SJCRH30 (cell line): ENCODE data around the gene CELSR2. TPM values are rescaled to one million over a fixed set of nuclear protein-coding genes. Genes with fewer than 3 reads are reported as not detected.
"Not testable (repeated sequence)": the region's sequence is repeated elsewhere in the genome, so short reads cannot be mapped to it uniquely, and the experiment has no call there.

ENCODE experiments used
- DNase-seq, 2 experiments: peaks; one replicate each; pipeline ENCODE4 v3.0.0-alpha.2; 2015 to 2020
- H3K27ac ChIP-seq: fragments of 250-450 bp; sonication (Bioruptor Pico); 2 replicates; pipeline ENCODE4 v1.5.1; 2020; ENCODE audit warnings: mild to moderate bottlenecking, moderate library complexity
- H3K27me3 ChIP-seq: fragments of 250-450 bp; sonication (Bioruptor Pico); 2 replicates; pipeline ENCODE4 v1.5.1; 2020; ENCODE audit warnings: mild to moderate bottlenecking, moderate library complexity
- H3K36me3 ChIP-seq: fragments of 250-450 bp; sonication (Bioruptor Pico); 2 replicates; pipeline ENCODE4 v1.5.1; 2020; ENCODE audit warnings: mild to moderate bottlenecking, moderate library complexity
- H3K4me1 ChIP-seq: fragments of 250-450 bp; sonication (Bioruptor Pico); 2 replicates; pipeline ENCODE4 v1.5.1; 2020; ENCODE audit warnings: mild to moderate bottlenecking, moderate library complexity
- H3K4me3 ChIP-seq: fragments of 250-450 bp; sonication (Bioruptor Pico); 2 replicates; pipeline ENCODE4 v1.5.1; 2020; ENCODE audit warnings: mild to moderate bottlenecking, moderate library complexity
- H3K9me3 ChIP-seq: fragments of 250-450 bp; sonication (Bioruptor Pico); replicated peaks from 2 replicates; pipeline ENCODE4 v1.5.1; 2020; ENCODE audit warnings: mild to moderate bottlenecking, moderate library complexity
- total RNA-seq: library from RNA; depleted of rRNA; stranded (reverse); fragments of >200 nt; shearing (Covaris generic); gene quantifications from 2 replicates; pipeline ENCODE4 v1.2.3, GENCODE V29; 2014

The CELSR2 gene
- total RNA-seq, 1 experiment from 2014 or later, result 4.0 TPM

- no peak for DNase-seq
- Histone ChIP-seq H3K27me3 (no peaks in the 10 kb centered on the region), H3K36me3 (0 out of 2 replicates have a peak, but pooled peaks cover 3% of the 10 kb centered on the region), H3K27ac (peak overlapping the region; percentile 77), H3K4me3 (peak overlapping the region; percentile 70), H3K4me1 (peaks cover 8% of the 10 kb centered on the region), H3K9me3 (no peaks in the 10 kb centered on the region)
Observed at GRCh38 chr1:109283748-109284600, 34.6 kb downstream of the CELSR2 start.

- not testable (repeated sequence) for DNase-seq, H3K9me3 ChIP-seq, H3K4me1 ChIP-seq, H3K4me3 ChIP-seq, H3K27me3 ChIP-seq, H3K27ac ChIP-seq, H3K36me3 ChIP-seq
Observed at GRCh38 chr1:109286762-109287161, 37.4 kb downstream of the CELSR2 start.

- H3K4me1 ChIP-seq, result no peaks in the 10 kb centered on the region
- H3K36me3 ChIP-seq, result no peaks in the 10 kb centered on the region
- no peak for DNase-seq
- no peaks in the 10 kb centered on the region for H3K9me3 ChIP-seq
- no peak overlapping the region for H3K27ac ChIP-seq
- no peaks in the 10 kb centered on the region for H3K27me3 ChIP-seq
- no peak overlapping the region for H3K4me3 ChIP-seq
Observed at GRCh38 chr1:109290137-109290536, 40.8 kb downstream of the CELSR2 start.

GRCh38 chr1:109290998-109291397 is 41.7 kb downstream of the CELSR2 start:
- no peak for DNase-seq

DNA sequence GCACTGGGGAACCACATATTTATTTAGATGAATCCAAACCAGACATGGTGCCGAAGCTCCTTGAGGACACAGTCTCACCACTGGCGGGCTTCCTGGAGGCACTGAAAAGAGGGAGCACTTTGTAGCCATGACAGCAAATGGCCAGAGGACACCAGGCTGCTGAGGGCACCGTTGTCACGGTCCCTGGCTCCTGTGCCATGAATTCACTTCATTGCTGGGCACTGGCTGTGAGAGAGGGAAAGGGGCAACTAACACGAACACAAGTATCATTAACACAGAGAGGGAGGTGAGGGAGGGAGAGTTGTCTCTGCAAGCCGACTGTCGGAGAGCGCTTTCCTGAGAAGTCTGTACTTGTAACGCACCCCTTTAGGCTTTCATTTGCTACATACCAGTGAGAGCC is 43.0 kb downstream of the CELSR2 start:
- Histone ChIP-seq H3K36me3 (no peaks in the 10 kb centered on the region), H3K27ac (no peak overlapping the region), H3K4me1 (peaks cover 12% of the 10 kb centered on the region), H3K27me3 (no peaks in the 10 kb centered on the region), H3K9me3 (no peaks in the 10 kb centered on the region), H3K4me3 (no peak overlapping the region)
- DNase-seq, result no peak

More at GRCh38 chr1:109290998-109291397, 41.7 kb downstream of the CELSR2 start:
- no peaks in the 10 kb centered on the region for H3K27me3 ChIP-seq
- no peak overlapping the region for H3K27ac ChIP-seq
- H3K4me3 ChIP-seq, result no peak overlapping the region
- no peaks in the 10 kb centered on the region for H3K9me3 ChIP-seq
- no peaks in the 10 kb centered on the region for H3K36me3 ChIP-seq
- 0 out of 2 replicates have a peak, but pooled peaks cover 2% of the 10 kb centered on the region for H3K4me1 ChIP-seq

GRCh38 chr1:109293026-109293425 is 43.7 kb downstream of the CELSR2 start:
- no peaks in the 10 kb centered on the region for H3K9me3 ChIP-seq
- H3K27ac ChIP-seq, result no peak overlapping the region
- H3K4me3 ChIP-seq, result no peak overlapping the region
- H3K4me1 ChIP-seq, result peaks cover 18% of the 10 kb centered on the region
- H3K27me3 ChIP-seq, result no peaks in the 10 kb centered on the region
- no peaks in the 10 kb centered on the region for H3K36me3 ChIP-seq
- DNase-seq, result no peak

DNA sequence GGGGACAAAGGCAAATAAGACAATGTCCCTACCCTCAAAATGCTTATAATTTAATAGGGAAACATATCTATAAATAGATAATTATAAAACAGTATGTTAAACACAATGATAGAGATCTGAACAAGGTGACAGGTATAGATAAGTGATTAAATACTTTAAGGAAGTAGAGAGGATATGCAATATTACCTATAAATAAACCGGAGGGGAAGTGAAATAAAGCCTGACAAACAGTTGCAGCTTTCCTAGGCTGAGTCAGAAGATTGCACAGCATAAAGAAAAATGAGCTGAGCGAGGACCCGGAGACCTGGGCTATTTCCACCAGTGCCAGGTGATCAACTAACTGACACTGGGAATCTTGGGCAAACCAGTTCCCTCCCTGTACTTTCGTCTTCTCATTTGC is 45.1 kb downstream of the CELSR2 start:
- H3K36me3 ChIP-seq, result no peaks in the 10 kb centered on the region
- H3K27ac ChIP-seq, result no peak overlapping the region
- no peaks in the 10 kb centered on the region for H3K27me3 ChIP-seq
- no peaks in the 10 kb centered on the region for H3K9me3 ChIP-seq
- no peak overlapping the region for H3K4me3 ChIP-seq
- H3K4me1 ChIP-seq, result peaks cover 33% of the 10 kb centered on the region
- DNase-seq, result no peak

DNA sequence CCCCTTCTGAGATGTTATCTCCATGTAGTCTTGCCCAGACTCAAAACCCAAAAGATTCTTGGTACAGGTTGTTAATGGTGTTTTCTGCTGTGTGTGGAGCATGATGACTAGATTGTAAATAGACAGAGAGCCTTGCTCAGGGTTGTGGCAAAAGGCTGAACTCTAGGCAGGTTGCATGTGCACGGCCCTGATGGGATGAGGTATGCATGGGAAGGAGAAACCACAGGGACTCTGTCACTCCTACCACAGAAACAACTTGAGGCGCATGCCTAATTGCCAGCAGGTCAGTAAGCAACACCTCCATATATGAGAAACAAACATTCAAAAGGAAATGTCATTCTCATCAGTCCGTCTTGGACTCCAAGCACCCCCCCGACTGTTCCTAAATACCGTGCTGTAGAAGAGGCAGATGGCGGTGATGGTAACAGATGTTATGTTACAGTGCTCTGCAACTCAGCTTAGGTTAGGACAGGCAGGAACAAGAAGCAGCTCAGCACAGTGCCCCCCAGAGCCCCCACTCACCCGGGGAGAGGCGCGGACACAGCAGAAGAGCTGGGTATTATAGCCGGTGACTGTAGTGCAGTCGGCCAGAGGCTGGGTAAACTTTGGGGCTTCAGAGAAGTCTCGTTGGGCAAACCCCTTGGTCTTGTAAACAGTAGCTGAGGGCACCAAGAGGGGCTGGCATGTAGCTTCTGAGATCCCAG is 46.5 kb downstream of the CELSR2 start:
- H3K4me1 ChIP-seq, result peaks cover 41% of the 10 kb centered on the region
- no peaks in the 10 kb centered on the region for H3K27me3 ChIP-seq
- no peaks in the 10 kb centered on the region for H3K36me3 ChIP-seq
- peak overlapping the region; percentile 95 for H3K27ac ChIP-seq
- no peak overlapping the region for H3K4me3 ChIP-seq
- no peak for DNase-seq
- H3K9me3 ChIP-seq, result no peaks in the 10 kb centered on the region

GRCh38 chr1:109296782-109297181 is 47.4 kb downstream of the CELSR2 start:
- Histone ChIP-seq H3K36me3 (no peaks in the 10 kb centered on the region), H3K4me3 (no peak overlapping the region), H3K9me3 (no peaks in the 10 kb centered on the region), H3K27ac (peak overlapping the region; percentile 95), H3K27me3 (no peaks in the 10 kb centered on the region), H3K4me1 (peaks cover 41% of the 10 kb centered on the region)
- peak; percentile 93 to 96 for DNase-seq

DNA sequence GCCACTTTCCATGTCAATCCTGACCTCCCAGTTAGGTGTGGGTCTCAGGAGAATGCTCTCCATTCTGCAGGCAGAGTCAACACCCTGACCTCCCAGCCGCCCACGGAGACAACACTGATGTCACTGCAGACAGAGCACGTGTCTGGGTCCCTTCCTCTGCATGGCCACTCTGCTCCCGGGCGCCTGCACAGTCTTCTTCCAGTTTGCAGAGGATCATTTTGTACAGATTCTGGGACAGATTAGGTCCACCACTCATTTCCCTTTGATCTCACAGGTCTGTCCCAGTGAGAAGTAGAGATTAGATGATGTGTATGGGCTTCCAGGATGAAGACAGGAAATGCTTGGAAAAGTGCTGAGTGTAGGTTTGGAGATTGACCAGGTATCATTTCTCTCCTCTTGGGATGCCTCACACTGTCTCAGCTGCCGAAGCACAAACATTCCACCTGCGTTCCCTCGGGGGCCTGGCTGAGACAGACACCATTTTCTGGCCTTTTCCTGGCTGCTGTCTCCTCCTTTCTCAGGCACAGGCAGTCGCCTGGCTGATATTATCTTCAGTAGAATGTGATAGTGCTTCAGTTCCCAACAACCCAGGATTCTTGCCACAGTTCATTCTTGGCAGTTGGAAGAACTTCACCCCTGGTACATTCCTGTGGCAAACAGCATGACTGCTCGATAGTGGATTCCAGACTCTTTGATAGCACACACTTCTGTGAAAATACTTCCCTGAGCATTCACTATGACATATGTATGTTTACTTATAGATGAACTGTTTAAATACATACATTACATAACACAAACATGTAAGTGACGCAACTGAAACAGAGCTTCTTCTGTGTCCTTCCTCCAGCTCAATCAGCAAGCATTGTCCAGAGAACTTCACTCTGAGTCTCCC is 49.6 kb downstream of the CELSR2 start:
- Histone ChIP-seq H3K27me3 (no peaks in the 10 kb centered on the region), H3K4me1 (peaks cover 44% of the 10 kb centered on the region), H3K27ac (peak overlapping the region; percentile 95), H3K36me3 (no peaks in the 10 kb centered on the region), H3K4me3 (peak overlapping the region; percentile 51), H3K9me3 (no peaks in the 10 kb centered on the region)
- DNase-seq, result peak; percentile 59 to 69

DNA sequence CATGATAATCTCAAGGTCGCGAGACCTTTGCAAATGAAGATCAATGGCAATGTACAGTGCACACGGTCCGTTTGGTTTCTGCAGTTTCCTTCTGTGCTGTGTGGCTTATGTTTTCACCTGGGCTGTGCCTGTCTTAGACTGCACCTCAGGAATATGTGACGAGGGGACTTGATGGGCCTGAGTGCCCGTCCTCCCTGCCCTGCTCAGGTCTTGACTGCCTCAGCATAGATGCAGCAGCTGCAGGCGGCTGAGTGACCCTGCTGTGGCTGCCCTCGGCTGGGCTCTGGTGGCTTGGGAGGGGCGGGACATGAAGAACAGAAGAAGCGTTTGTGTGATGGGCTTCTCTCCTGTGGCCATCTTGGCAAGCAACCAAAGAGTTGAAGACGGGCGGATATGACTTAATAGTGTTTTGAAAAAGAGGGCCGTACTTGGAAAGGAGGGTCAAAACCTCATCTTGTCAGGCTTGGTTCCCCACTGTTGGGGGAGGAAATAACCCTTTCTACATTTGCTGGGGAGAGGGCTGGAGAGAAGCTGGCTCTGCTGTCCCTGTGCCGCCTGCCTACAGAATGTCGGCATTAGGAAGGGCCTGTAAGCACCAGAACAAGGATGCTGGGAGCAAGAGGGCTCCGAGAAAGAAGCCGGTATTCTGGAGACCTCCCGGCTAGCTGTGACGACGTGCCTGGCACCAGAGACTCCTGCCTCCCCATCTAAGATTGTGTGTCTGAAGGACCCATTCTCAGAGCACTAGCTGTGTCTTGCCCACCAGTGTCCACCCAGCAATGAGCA is 50.4 kb downstream of the CELSR2 start:
- Histone ChIP-seq H3K27ac (peak overlapping the region; percentile 95), H3K9me3 (no peaks in the 10 kb centered on the region), H3K4me3 (peak overlapping the region; percentile 51), H3K36me3 (no peaks in the 10 kb centered on the region), H3K4me1 (peaks cover 44% of the 10 kb centered on the region), H3K27me3 (no peaks in the 10 kb centered on the region)
- DNase-seq, result peak; percentile 97 to 99

DNA sequence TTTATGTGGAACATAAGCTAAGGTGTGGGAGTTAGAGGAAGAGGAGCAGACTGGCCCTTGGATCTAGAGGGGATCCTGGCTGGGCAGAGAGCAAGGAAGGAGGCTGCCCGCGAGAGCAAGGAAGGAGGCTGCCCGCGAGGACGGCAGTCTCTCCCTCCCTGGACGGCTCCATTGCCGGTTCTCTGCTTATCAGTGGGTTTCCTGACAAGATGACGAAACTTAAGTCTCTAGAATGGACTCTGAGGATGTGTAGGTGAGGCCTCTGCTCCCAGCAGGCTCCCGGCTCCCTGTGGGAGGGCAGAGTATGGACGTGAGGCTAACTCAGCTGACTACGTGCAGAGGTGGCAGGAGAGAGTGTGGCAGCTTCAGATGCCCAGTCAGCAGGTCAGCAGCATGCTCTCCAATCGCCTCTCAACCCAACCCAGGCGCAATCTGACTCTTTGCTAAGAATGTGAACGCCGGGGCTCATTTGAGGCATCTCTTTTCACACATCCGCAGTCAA is 51.4 kb downstream of the CELSR2 start:
- Histone ChIP-seq H3K9me3 (no peaks in the 10 kb centered on the region), H3K4me3 (no peak overlapping the region), H3K36me3 (no peaks in the 10 kb centered on the region), H3K4me1 (peaks cover 44% of the 10 kb centered on the region), H3K27me3 (no peaks in the 10 kb centered on the region), H3K27ac (peak overlapping the region; percentile 95)
- DNase-seq, result no peak

DNA sequence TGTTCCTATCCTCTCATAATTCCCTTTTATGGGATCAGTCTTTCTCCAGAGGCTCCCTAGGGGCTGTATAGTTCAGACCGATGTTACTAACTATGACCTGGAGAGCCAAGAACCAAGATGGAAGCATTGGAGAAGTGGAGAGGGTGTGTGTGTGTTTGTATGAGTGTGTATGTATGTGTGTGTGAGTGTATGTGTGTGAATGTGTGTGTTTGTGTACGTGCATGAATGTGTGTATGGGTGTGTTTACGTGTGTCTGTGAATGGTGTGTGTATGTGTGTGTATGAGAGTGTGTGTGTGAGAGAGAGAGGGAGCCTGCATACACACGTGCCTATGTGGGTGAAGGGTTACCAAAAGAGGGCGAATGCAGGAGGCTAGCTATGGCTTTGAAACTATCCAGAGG is 52.5 kb downstream of the CELSR2 start:
- DNase-seq, result no peak
- Histone ChIP-seq H3K4me3 (no peak overlapping the region), H3K36me3 (no peaks in the 10 kb centered on the region), H3K27ac (no peak overlapping the region), H3K4me1 (peaks cover 37% of the 10 kb centered on the region), H3K27me3 (no peaks in the 10 kb centered on the region), H3K9me3 (no peaks in the 10 kb centered on the region)
